NCI-H1417 (cell line): ENCODE measurements around the gene OXCT2.
A peak's percentile ranks its signal among the peaks of the same experiment; 100 is the strongest.

Experiments used
- DNase-seq, 3 experiments: peaks; one replicate each; lab custom pipeline; 2025; lab: John Stamatoyannopoulos, UW

OXCT2 gene

GRCh38 chr1:39733161-39733560 is 38.0 kb downstream of the OXCT2 start:
- DNase-seq, result peak in 1 of 3 experiments; percentile 4

GRCh38 chr1:39732730-39733129 is 38.4 kb downstream of the OXCT2 start:
- DNase-seq, result no peak

- no peak for DNase-seq
These were observed 41.3 kb downstream of the OXCT2 start for GRCh38 chr1:39729842-39730241.

- no peak for DNase-seq
These were observed 42.1 kb downstream of the OXCT2 start for GRCh38 chr1:39729030-39729429.

GRCh38 chr1:39727932-39728317 is 43.2 kb downstream of the OXCT2 start:
- DNase-seq, result no peak

- DNase-seq, result no peak
These were observed 43.8 kb downstream of the OXCT2 start for GRCh38 chr1:39727221-39727931.

- no peak for DNase-seq
These were observed 44.5 kb downstream of the OXCT2 start for GRCh38 chr1:39726600-39726999.

GRCh38 chr1:39722495-39722894 is 48.7 kb downstream of the OXCT2 start:
- DNase-seq, result no peak

- DNase-seq, result no peak
These were observed 49.5 kb downstream of the OXCT2 start for GRCh38 chr1:39721664-39722063.

- DNase-seq, result peak; percentile 61 to 87 (median 74)
These were observed 50.8 kb downstream of the OXCT2 start for GRCh38 chr1:39720094-39720999.
